ENCODE measurements around the gene UPF3A.
"Not testable (repeated sequence)": the region's sequence is repeated elsewhere in the genome, so short reads cannot be mapped to it uniquely, and the experiment has no call there.

Gene UPF3A

GRCh38 chr13:114304346-114305034 lies 23.1 kb downstream of the UPF3A start:
- DNase-seq (ENCODE audit: low read depth): no peak

DNA sequence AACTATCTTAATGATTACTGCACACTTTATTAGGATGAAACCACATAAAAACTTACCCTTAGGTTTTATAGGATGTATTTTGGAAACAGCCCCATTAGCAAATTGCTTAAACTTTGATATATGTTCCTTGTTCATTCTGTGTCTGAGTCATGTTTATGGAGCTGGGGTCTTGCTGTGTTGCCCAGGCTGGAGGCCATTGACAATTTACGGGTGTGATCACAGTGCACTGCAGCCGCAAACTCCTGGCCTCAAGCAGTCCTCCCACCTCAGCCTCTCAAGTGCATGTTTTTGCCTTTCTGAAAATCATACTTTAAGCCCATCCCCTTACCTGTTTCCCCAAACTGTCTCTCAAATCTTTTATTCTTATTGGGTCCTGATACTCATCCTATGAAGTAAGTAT lies 27.7 kb downstream of the UPF3A start:
- DNase-seq (ENCODE audit: low read depth): no peak

- DNase-seq (ENCODE audit: low read depth): no peak
Observed at GRCh38 chr13:114309806-114310410, 28.5 kb downstream of the UPF3A start.

GRCh38 chr13:114310956-114311355 lies 29.6 kb downstream of the UPF3A start:
- no peak for DNase-seq (ENCODE audit: low read depth)

DNA sequence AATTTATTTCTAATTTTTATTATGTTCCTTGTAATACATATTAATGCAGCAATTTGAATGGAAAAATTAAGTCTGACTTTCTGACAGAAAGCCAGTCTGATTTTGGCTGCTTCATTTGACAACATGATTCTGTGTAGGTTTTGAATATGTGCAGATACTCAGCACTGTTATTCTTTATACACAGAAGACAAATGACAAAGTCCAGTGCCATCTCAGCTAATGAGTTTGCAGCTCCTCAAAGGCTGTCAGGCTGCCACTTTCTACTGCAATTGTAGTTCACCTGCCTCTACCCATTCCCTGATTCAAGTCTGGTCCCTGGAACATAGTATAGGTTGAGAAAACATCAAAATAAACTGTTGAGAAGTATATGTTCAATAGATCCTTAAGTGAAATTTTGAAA lies 30.0 kb downstream of the UPF3A start:
- DNase-seq (ENCODE audit: low read depth): no peak

- no peak for DNase-seq (ENCODE audit: low read depth)
Observed at GRCh38 chr13:114311908-114312307, 30.5 kb downstream of the UPF3A start.

DNA sequence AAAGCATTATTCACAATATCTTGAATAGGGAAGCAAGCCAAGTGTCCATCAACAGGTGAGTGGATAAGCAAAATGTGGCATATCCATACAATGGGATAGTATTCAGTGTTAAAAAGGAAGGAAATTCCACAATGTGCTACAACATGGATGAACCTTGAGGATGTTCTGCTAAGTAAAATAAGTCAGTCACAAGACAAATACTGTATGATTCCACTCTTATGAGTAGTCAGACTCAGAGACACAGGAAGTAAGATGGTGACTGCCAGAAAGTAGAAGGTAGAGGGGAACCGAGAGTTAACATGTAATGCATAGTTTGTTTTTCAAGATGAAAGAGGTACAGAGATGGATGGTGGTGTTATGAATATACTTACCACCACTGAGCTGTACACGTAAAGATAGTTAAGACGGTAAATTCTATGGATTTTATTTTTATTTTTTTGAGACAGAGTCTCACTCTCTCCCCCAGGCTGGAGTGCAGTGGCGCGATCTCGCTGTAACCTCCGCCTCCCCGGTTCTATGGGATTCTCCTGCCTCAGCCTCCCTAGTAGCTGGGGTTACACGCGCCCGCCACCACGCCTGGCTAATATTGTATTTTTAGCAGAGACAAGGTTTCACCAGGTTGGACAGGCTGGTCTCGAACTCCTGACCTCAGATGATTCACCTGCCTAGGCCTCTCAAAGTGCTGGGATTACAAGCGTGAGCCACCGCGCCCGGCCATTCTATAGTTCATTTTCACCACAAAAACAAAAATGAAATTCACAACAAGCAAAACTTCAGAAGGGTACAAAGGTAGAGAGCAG lies 31.9 kb downstream of the UPF3A start:
- no peak for DNase-seq (ENCODE audit: low read depth)

DNA sequence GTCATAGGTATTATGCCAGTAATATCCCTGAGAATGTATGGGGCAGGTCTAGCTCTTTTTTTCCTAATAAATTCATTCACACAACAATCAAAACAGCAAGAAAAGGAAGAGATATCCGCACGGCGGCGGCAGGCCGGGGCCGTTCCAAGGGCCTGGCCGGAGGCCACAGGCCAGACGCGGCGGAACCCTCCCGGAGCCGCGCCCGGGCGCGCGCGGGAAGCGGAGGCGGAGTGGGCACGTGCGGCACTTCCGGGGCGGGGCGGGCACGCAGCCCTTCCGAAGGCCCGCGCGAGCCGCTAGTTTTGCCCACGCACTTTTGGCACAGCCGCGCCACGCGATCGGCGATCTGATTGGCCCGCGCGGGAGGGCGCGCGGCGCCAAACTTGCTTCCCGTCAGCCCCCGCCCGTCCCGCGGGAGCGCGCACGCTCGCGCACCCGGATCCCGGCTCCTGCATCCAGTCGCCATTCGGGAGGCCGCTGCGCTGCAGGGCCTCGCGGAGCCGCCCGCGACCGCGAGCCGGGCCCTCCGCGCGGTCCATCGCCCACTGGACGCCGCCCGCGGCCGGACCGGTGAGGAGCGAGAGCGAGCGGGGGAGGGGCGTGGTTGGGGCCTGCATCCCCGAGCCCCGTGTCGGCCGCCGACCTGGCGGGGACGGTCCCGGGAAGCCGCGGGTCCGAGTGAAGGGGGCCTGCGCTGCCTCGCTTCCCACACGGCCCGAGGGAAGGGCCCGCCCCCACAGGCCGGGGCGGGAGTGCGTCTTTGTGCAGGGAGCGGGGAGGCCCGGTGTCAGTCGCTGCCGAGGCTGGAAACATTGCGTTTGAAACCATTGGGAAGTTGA lies 32.9 kb downstream of the UPF3A start, which contains the start of gene CHAMP1:
TSS of gene CHAMP1 (plus strand) at position 430 of the 839 bp plus-strand sequence. CDS start 9,340 bp downstream, outside the sequence.
- peak; percentile 87 for DNase-seq (ENCODE audit: low read depth)

GRCh38 chr13:114315074-114315785 lies 33.8 kb downstream of the UPF3A start:
- no peak for DNase-seq (ENCODE audit: low read depth)

GRCh38 chr13:114318624-114319023 lies 37.2 kb downstream of the UPF3A start:
- no peak for DNase-seq (ENCODE audit: low read depth)

DNA sequence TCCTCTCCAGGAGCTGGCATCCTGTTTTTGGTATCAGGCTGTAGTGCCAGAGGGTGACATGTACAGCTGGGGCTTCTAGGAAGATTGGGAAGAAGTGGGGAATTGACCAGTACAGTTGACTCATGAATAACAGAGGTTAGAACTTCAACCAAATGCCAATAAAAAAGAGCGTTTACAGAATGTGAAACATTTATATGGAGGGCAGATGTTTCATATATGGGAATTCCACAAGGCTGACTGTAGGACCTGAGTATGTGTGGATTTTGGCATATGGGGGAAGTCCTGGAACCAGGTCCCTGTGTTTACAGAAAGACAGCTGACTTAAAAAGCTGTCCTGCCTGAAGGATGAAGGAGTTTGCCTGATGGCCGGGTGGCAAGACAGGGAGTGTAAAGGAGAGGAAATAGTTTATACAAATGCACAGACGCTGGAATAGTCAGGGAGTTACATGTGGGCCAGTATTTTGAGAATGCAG lies 38.1 kb downstream of the UPF3A start:
- no peak for DNase-seq (ENCODE audit: low read depth)

- no peak for DNase-seq (ENCODE audit: low read depth)
Observed at GRCh38 chr13:114320065-114320464, 38.7 kb downstream of the UPF3A start.

GRCh38 chr13:114321256-114321655 lies 39.9 kb downstream of the UPF3A start:
- no peak for DNase-seq (ENCODE audit: low read depth)

GRCh38 chr13:114323349-114323748 lies 41.9 kb downstream of the UPF3A start:
- DNase-seq (ENCODE audit: low read depth): no peak

GRCh38 chr13:114324334-114324733 lies 42.9 kb downstream of the UPF3A start:
- no peak for DNase-seq (ENCODE audit: low read depth)

DNA sequence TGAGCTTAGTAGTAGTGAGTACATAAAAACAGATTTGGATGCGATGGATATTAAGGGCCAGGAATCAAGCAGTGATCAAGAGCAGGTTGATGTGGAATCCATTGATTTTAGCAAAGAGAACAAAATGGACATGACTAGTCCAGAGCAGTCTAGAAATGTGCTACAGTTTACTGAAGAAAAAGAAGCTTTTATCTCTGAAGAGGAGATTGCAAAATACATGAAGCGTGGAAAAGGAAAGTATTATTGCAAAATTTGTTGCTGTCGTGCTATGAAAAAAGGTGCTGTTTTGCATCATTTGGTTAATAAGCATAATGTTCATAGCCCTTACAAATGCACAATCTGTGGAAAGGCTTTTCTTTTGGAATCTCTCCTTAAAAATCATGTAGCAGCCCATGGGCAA lies 44.3 kb downstream of the UPF3A start:
- DNase-seq (ENCODE audit: low read depth): no peak

DNA sequence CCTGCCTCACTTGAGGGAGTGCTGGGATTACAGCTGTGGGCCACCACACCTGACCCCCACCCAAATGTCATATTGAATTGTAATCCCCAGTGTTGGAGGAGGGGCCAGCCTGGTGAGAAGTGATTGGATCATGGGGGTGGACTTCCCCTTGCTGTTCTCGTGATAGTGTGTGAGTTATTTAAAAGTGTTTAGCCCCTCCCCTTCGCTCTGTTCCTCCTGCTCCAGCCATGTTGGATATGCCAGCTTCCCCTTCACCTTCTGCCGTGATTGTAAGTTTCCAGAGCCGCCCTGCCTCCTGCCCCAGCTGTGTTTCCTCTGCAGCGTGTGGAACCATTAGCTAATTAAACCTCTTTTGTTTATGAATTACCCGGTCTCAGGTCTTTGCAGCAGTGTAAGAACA lies 46.6 kb downstream of the UPF3A start:
- no peak for DNase-seq (ENCODE audit: low read depth)

DNA sequence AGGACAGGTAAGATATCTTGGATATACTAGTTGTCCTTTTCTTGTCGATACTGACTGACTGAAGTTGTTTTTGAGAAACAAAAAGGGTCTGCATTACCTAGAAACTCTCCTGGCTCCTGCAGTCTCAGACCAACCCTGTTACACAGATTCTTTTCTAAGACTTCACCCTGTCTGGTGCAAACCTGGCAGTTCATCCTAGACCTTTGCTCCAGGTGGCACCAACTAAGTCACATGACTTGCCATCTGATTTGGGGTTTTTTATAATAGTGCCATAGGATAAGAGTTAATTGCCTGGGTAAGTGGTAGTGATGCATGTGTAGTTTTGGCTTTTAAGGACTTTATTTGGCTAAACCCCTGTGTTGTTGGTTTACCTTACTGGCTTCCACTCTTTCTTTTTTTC lies 47.2 kb downstream of the UPF3A start:
- DNase-seq (ENCODE audit: low read depth): no peak

DNA sequence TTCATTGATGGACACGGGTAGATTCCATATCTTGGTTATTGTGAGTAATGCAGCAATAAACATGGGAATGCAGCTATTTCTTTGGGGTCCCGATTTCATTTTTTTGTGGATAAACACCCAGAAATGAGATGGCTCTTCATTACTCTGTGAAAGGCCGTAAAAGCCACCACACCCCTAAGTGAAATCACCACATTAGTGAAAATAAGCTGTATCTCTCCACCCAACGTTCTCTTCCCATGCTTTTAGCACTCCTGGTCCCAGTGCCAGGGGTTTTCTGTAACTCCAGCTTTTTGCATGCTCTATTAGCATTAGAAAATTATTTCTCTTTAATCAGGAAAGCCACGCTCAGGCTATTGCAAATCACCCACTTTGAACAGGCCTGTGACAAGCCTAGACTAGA lies 48.7 kb downstream of the UPF3A start:
- no peak for DNase-seq (ENCODE audit: low read depth)

DNA sequence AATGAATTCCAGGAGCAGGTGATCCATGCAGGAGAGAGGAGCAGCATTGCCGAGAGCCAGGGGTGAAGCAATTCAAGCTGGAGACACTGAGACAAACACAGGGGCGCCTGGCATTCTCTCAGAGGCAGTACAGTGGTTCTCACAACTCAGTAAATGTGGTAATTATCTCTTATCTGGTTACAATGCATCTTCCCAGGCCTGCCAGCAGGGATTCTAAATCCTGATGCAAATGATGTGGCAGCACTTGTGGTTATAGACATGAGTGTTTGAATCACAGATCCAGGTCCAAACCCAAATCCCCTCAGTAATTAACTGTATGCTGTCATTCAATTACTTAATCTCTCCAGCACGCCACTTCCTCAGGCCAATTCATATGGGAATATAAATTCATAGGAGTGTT lies 52.5 kb downstream of the UPF3A start:
- not testable (repeated sequence) for DNase-seq (ENCODE audit: low read depth)

DNA sequence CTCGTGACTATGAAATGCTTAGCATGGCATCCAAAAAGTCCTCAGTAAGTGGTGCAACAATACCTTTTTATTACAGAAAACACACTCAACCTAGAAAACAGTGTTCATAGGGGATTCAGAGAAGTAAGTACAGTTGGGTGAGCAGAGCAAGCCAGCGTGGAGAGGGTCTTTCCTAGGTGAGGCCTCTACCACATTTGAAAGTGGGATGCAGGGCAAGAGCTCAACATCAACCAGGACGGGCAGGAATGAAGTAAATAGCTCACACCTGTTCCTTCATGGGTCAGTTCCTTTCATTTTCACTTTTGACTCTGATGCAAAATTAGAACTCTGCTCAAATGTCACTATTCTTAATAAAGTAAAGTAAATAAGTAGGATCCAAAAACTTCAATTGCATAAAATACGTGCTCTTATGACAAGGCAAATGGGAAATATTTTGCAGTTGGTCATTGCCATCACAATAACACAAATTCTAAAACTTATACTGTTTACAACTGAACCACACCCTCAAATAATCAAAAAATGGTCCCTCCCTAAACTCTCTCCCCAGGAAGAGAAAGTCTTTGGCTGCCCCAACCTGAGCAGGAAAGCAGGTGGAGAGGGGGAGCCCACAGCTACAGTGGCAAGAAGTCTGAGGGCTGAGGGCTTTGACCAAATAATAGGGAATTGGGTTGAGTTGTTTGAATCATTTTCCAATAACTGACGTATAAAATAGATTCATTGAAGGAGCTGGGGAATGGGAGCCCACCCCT lies 53.1 kb downstream of the UPF3A start:
- no peak for DNase-seq (ENCODE audit: low read depth)

All from stimulated activated CD4-positive, alpha-beta T cell treated with anti-CD3 and anti-CD28 coated beads, Interleukin-2, amount 100 ng/mL, for 4 hours (primary cell).